ENCODE measurements around the gene DNAJC2.
"Not testable (repeated sequence)": the region's sequence is repeated elsewhere in the genome, so short reads cannot be mapped to it uniquely, and the experiment has no call there.

DNAJC2 gene

DNA sequence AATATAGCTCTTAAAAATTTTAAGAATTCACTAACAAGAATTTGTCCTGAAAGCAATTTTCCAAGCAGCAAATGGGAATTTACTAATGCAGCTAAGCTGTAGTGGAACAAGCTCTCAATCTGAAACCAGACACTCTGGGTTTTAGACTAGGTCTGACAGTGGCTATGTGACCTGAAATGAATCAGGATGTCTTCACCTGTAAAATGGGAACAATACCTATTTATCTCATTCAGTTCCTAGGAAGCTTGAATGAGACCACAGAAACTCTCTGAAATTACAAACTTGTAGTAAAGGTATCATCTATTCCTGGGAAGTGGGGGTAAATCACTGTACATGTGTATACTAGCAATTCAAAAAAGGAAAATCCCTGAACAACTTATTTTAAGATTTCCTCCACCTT is 1.2 kb downstream of the DNAJC2 start:
- no peak for DNase-seq (ENCODE audit: low read depth)

DNA sequence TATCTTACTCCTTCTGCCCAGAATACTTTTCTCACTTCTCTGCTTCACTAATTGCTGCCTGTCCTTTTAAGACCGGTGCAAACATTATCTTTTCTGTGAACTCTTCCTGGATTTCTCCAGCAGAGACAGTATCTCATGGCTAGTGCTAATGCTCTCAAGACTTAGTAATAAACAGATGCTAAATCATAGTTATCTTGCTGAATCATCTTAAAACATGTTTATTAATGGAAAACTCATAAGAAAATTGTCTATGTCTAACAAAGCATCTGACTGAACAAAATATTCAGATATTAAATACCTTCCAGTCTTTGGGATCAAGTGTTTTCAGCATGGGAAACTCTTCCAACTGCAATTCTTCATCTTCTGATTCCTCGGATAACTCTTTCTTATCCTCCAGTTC is 3.1 kb downstream of the DNAJC2 start:
- DNase-seq (ENCODE audit: low read depth): no peak

- no peak for DNase-seq (ENCODE audit: low read depth)
Measured at GRCh38 chr7:103338864-103339263, 5.7 kb downstream of the DNAJC2 start.

DNA sequence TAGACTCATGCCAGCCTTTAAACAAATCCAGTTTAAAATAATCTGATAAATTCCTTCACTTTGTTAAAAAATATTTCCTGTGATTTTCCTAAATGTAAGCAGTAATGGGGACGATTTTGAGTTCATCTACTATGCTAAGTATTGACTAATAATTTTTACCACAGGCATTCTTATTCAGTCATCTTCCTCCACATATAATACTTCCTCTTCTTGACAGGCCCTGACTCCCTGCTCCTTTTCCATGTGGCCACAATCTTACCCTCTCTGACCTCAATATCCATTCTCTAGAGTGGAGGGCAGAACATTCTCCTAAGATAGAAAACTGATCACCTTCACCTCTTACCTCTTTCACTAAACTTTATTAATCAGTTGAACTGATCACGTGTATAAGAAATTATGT is 7.8 kb downstream of the DNAJC2 start:
- DNase-seq (ENCODE audit: low read depth): no peak

- no peak for DNase-seq (ENCODE audit: low read depth)
Measured at GRCh38 chr7:103325744-103326143, 18.8 kb downstream of the DNAJC2 start.

GRCh38 chr7:103317009-103317408 is 27.6 kb downstream of the DNAJC2 start:
- DNase-seq (ENCODE audit: low read depth): no peak

GRCh38 chr7:103316380-103316941 is 28.1 kb downstream of the DNAJC2 start:
- DNase-seq (ENCODE audit: low read depth): no peak

- DNase-seq (ENCODE audit: low read depth): no peak
Measured at GRCh38 chr7:103314852-103315251, 29.7 kb downstream of the DNAJC2 start.

GRCh38 chr7:103307503-103308231 is 36.9 kb downstream of the DNAJC2 start:
- DNase-seq (ENCODE audit: low read depth): no peak

DNA sequence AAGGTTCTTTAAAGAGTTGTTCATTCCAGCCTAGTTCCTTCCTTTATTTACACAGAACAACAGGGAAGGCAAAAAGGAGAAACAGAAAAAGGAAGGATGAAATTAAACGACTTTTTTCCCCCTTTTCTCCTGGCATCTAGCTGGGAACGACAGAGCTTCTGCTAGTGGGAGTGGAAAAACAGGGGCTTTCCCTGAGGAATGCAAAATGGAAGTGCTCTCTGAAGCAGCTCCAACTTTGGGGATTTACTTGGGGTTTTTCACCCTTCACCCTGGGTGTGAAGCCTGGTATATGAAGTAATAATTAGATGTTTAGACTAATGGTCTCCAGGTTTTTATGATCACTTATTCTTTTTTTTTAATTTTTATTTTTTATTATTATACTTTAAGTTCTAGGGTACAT is 43.1 kb downstream of the DNAJC2 start:
- DNase-seq (ENCODE audit: low read depth): no peak

DNA sequence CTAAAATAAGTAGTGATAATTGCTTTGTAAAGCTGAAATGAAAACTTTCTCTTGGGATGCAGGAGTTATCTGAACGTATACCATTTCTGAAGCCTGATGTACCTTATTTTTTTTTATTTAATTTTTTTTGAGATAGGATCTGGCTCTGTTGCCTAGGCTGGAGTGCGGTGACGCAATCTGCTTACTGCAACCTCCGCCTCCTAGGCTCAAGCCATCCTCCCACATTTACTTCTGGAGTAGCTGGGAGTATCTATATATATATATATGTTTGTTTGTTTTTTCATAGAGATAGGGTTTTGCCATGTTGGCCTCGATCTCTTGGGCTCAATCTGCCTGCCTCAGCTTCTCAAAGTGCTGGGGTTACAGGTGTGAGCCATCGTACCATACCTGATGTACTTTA is 44.9 kb downstream of the DNAJC2 start:
- DNase-seq (ENCODE audit: low read depth): no peak

GRCh38 chr7:103297837-103298179 is 46.8 kb downstream of the DNAJC2 start:
- no peak for DNase-seq (ENCODE audit: low read depth)

DNA sequence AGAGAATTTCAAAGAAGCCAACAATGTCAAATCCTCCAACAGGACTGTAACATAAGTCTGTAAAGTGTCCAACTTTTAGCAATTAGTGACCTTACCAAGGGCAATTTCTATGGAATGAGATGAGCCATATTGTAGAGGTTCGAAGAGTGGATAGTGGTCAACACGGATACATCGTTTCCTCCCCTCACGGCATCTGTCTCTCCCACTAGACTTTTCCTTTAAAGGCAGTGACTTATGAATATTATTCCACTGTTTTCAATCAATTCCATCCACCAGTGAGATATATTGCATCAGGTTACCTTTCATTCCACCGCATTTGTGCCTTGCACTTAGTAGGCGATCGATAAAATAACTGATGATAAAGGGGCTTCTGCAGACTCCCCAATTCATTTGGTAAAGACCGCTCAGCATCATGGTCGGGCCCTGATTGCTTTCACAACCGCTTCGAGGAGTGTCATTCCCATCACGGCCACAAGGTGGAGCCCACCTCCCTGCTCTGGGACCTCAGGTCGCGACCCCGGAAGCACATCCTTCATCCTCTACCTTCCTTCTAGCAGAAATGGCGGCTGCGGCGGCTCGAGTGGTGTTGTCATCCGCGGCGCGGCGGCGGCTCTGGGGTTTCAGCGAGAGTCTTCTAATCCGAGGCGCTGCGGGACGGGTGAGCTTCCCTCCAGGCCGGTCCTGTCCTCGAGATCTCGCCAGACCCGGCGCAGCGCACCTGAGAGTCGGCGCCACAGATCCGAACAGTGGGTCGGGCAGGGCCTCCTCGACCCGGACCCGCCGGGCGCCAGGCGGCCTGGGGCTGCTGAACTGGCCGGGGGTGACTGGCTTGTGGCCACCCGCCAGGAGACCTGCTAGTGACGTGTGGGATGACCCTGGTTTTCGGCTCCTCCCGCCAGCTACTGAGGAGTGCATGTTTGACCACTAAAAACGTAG is 47.4 kb downstream of the DNAJC2 start, which contains the start of gene PMPCB:
PMPCB (plus strand) TSS at position 535 of the 936 bp plus-strand sequence; CDS start at position 560, 25 bp downstream.
- peak; percentile 91 for DNase-seq (ENCODE audit: low read depth)

GRCh38 chr7:103293526-103293925 is 51.0 kb downstream of the DNAJC2 start:
- no peak for DNase-seq (ENCODE audit: low read depth)

DNA sequence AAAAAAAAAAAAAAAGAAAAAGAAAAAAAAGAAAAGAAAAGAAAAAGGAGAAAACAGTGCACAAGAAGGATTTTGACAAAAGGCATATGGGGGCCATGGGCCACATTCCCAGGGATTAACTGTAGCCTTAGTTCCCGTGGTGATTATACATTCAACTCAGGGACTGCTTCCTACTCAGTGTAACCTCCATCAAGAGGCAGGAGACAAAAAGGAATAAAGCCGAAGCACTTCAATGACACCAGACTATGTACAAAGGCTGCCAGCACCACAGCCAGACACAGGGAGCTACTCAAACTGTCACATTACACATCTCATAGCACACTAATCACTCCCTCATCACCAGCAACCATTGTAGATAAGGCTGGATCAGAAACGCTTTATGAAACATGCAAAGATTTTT is 52.4 kb downstream of the DNAJC2 start:
- no peak for DNase-seq (ENCODE audit: low read depth)

DNA sequence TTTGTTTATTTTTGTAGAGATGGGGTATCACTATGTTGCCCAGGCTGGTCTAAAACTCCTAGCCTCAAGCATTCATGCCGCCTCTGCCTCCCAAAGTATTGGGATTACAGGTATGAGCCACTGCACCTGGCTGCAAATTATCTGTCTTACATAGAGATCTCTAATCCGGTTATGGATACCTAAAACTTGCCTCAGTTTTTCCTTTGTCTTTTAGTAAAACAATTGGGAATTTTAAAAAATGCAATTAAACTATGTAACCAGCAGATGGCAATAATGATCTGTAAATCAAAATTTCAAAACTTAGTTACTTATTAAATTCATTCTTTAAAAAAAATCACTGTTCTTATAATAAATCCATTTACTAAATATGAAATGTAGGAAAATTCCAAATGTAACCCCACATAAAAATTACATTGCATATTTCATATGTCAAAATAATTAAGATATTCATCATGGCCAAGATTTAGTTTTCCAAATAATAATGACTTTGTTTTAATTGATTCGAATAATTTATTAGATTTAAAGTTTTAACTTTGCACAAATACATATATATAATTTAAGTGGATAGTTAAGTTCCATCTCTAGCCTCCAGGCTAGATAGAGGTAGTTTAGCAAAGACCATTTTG is 61.7 kb downstream of the DNAJC2 start:
- DNase-seq (ENCODE audit: low read depth): not testable (repeated sequence)

DNA sequence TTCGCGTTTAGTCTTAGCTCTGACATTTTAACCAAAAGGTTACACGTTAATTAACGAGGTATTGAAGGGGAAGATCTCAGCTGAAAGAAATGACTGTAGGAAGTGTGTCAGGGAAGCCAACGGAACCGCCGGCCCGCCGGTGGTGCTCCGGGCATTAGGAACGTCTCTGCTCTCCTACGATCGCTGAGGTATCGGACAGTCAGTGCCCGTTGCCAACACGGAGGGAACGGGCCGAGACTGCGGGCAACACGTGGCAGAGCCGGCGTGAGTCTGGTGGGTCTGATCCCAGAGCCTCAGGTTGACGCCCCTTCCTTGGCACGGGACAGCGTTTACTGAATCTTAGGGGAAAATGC is 63.8 kb downstream of the DNAJC2 start:
- not testable (repeated sequence) for DNase-seq (ENCODE audit: low read depth)

DNA sequence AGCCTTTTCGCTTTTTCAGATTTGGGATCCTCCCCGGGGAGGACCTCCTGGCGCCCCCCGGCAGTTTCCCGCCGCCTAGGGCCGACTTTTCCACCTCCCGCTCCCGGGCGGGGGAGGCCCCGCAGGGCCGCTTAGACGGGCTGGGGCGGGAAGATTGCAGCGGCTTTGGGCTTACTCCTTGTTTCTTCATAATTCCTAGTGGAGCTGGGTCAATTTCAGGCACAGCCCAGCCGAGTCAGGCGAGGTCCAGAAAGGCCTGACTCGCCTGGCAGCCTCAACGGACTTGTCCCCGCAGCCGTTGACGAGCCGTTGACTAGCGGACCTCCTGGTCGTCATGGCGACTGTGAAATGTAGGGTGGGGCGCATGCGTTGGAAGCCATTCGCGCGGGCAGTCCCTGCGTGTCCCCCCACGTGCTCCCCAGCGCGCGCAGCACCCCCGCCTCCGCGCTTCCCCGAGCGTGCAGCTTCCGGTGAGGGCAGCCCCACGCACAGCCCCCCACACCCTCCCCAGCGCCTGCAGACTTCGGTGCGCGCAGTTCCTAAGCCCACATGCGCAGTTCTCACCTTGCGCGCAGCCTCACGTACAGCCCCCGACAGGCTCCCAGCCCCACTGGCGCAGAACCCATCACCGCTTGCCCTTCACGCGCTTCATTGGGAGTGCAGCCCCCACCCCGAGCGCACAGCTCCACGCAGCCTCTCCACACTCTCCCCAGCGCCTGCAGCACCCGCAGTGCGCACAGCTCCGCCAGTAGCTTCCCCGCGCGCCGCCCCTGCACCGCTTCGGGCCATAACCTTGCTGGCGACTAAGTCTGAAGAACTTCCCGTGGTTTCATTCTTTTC is 64.4 kb downstream of the DNAJC2 start:
- DNase-seq (ENCODE audit: low read depth): peak; percentile 88

DNA sequence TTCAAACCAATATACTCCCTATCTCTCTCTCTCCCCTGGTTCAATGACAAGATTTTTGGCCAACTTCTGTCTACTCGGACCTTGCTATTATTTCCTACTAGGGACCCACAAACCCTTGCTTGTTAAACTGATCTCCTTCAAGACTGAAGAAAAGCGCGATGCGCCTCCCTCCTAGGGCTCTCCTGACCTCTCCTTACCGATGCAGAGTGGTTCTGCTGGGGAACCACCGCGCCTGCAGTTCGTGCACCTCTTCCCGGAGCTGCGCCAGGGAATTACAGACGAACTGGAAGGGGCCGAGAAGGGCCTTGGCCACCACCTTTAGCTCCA is 65.0 kb downstream of the DNAJC2 start:
- DNase-seq (ENCODE audit: low read depth): not testable (repeated sequence)

GRCh38 chr7:103278195-103278594 is 66.4 kb downstream of the DNAJC2 start:
- not testable (repeated sequence) for DNase-seq (ENCODE audit: low read depth)

DNA sequence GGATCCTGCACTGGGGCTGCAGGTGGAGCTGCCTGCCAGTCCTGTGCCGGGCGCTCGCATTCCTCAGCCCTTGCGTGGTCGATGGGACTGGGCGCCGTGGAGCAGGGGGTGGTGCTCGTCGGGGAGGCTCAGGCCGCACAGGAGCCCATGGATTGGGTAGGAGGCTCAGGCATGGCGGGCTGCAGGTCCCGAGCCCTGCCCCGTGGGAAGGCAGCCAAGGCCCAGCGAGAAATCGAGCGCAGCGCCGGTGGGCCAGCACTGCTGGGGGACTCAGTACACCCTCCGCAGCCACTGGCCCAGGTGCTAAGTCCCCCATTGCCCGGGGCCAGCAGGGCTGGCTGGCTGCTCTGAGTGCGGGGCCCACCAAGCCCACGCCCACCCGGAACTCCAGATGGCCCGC is 69.7 kb downstream of the DNAJC2 start:
- not testable (repeated sequence) for DNase-seq (ENCODE audit: low read depth)

GRCh38 chr7:103273374-103273773 is 71.2 kb downstream of the DNAJC2 start:
- DNase-seq (ENCODE audit: low read depth): not testable (repeated sequence)
